ENCODE data around the gene USP30. TPM values are rescaled to one million over a fixed set of nuclear protein-coding genes. Genes with fewer than 3 reads are reported as not detected.

USP30 gene
- total RNA-seq, 2 experiments from 2014 or later, result 21.8 to 23.0 TPM

- H3K36me3 ChIP-seq (ENCODE audit: insufficient read depth, low read length), result peaks cover 76% of the 10 kb centered on the region
- no peak overlapping the region for H3K27ac ChIP-seq (ENCODE audit: low read depth in 1 of 2, low read length in 2 of 2)
- no peak overlapping the region for H3K4me3 ChIP-seq (ENCODE audit: low read length)
- ATAC-seq (ENCODE audit: poor library complexity) (no peak), DNase-seq (no peak)
- no peak for TF ChIP-seq CTCF (IDR thresholded peaks at IDR 0.05)
- no peaks in the 10 kb centered on the region for H3K27me3 Mint-ChIP-seq
- H3K36me3 Mint-ChIP-seq (ENCODE audit: low read depth), result peaks cover 94% of the 10 kb centered on the region
- ChIA-PET CTCF (interaction anchor here (1.4 kb wide), 1 partner anchor 9 kb away, joined by 4 read pairs; the partner anchor contains the start of gene ALKBH2), POLR2A (no interaction called here)
- intact Hi-C loops (cut with DNase I, micrococcal nuclease), result no loop called here
- no peaks in the 10 kb centered on the region for H3K27me3 ChIP-seq (ENCODE audit: control insufficient read depth in 1 of 2, insufficient read depth in 2 of 2, low read length in 2 of 2)
- peaks cover 3% of the 10 kb centered on the region for H3K9me3 Mint-ChIP-seq
- no peaks in the 10 kb centered on the region for H3K4me1 Mint-ChIP-seq (ENCODE audit: low read depth)
- no peaks in the 10 kb centered on the region for H3K9me3 ChIP-seq (ENCODE audit: control insufficient read depth in 1 of 2, insufficient read depth in 1 of 2, low read length in 2 of 2)
- H3K4me3 Mint-ChIP-seq, result no peak overlapping the region
- H3K4me1 ChIP-seq (ENCODE audit: insufficient read depth, low read length), result no peaks in the 10 kb centered on the region
- H3K27ac Mint-ChIP-seq, result no peak overlapping the region
Measured at GRCh38 chr12:109084425-109084824, 32.0 kb downstream of the USP30 start.

- Mint-ChIP-seq H3K36me3 (ENCODE audit: low read depth) (peaks cover 87% of the 10 kb centered on the region), H3K9me3 (no peaks in the 10 kb centered on the region), H3K4me1 (ENCODE audit: low read depth) (peaks cover 1% of the 10 kb centered on the region), H3K4me3 (no peak overlapping the region), H3K27me3 (no peaks in the 10 kb centered on the region), H3K27ac (no peak overlapping the region)
- ChIA-PET CTCF (no interaction called here), POLR2A (no interaction called here)
- no peak for ATAC-seq (ENCODE audit: poor library complexity)
- no peak overlapping the region for H3K4me3 ChIP-seq (ENCODE audit: low read length)
- intact Hi-C loops (cut with DNase I, micrococcal nuclease), result no loop called here
- no peak overlapping the region for H3K27ac ChIP-seq (ENCODE audit: low read depth in 1 of 2, low read length in 2 of 2)
- no peak for TF ChIP-seq CTCF (IDR thresholded peaks at IDR 0.05)
- no peaks in the 10 kb centered on the region for H3K27me3 ChIP-seq (ENCODE audit: control insufficient read depth in 1 of 2, insufficient read depth in 2 of 2, low read length in 2 of 2)
- no peaks in the 10 kb centered on the region for H3K9me3 ChIP-seq (ENCODE audit: control insufficient read depth in 1 of 2, insufficient read depth in 1 of 2, low read length in 2 of 2)
- DNase-seq, result no peak
- H3K4me1 ChIP-seq (ENCODE audit: insufficient read depth, low read length), result peaks cover 2% of the 10 kb centered on the region
- H3K36me3 ChIP-seq (ENCODE audit: insufficient read depth, low read length), result peaks cover 76% of the 10 kb centered on the region
Measured at GRCh38 chr12:109085590-109085989, 33.2 kb downstream of the USP30 start.

DNA sequence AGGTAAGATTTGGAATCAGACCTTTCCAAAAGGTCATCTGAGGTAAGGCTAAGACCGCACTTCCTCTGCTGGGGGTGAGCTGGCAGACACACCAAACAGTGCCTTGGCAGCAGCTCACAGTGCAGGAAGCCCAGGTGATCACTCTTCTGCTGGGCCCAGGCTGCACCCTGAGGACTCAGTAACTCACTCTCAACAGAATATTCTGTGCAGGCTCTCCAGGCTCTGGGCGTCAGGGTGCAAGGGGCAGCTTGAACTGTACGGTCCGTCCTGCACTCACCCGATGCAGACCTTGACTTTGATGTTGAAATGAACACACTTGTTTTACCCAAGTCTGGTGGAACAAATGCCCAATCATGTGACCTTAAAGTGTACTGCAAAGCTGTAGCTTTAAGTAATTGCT is 34.9 kb downstream of the USP30 start:
- H3K9me3 ChIP-seq (ENCODE audit: control insufficient read depth in 1 of 2, insufficient read depth in 1 of 2, low read length in 2 of 2), result no peaks in the 10 kb centered on the region
- H3K4me3 ChIP-seq (ENCODE audit: low read length), result no peak overlapping the region
- Mint-ChIP-seq H3K27me3 (no peaks in the 10 kb centered on the region), H3K4me1 (ENCODE audit: low read depth) (peaks cover 14% of the 10 kb centered on the region), H3K9me3 (no peaks in the 10 kb centered on the region), H3K36me3 (ENCODE audit: low read depth) (peaks cover 77% of the 10 kb centered on the region), H3K4me3 (no peak overlapping the region), H3K27ac (no peak overlapping the region)
- H3K27me3 ChIP-seq (ENCODE audit: control insufficient read depth in 1 of 2, insufficient read depth in 2 of 2, low read length in 2 of 2), result no peaks in the 10 kb centered on the region
- CTCF ChIA-PET, result no interaction called here
- DNase-seq, result no peak
- peaks cover 64% of the 10 kb centered on the region for H3K36me3 ChIP-seq (ENCODE audit: insufficient read depth, low read length)
- intact Hi-C loops (cut with DNase I, micrococcal nuclease), result no loop called here
- no peak for TF ChIP-seq CTCF (IDR thresholded peaks at IDR 0.05)
- ATAC-seq (ENCODE audit: poor library complexity), result no peak
- no peak overlapping the region for H3K27ac ChIP-seq (ENCODE audit: low read depth in 1 of 2, low read length in 2 of 2)
- H3K4me1 ChIP-seq (ENCODE audit: insufficient read depth, low read length), result peaks cover 15% of the 10 kb centered on the region
- POLR2A ChIA-PET, result no interaction called here
